Measurements from ENCODE around the gene SHISAL1.

The SHISAL1 gene

DNA sequence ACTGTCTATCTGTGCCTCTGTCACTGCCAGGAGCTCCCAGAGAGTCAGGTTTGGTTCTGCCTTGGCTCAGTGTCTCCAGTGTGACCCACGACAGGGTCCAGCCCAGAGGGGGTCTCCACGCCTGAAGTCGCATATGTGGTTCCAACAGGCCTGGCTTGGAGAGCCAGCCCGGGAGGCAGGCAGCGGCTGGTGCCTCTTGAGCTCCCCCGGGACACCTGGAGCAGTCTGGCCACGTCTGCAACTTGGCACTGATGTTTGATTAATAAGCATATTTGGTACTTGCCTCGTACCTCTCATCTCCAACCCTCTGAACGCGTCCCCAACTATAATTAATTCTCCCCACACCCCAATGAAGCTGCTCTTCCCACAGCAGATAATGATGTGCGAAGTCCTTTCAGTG lies 31.7 kb upstream of the SHISAL1 start:
- in situ Hi-C loops (cut with MboI; ENCODE audit: low sequenced_read_pairs): no loop called here

GRCh38 chr22:44342347-44342956 lies 29.7 kb upstream of the SHISAL1 start:
- in situ Hi-C loops (cut with MboI; ENCODE audit: low sequenced_read_pairs): no loop called here

DNA sequence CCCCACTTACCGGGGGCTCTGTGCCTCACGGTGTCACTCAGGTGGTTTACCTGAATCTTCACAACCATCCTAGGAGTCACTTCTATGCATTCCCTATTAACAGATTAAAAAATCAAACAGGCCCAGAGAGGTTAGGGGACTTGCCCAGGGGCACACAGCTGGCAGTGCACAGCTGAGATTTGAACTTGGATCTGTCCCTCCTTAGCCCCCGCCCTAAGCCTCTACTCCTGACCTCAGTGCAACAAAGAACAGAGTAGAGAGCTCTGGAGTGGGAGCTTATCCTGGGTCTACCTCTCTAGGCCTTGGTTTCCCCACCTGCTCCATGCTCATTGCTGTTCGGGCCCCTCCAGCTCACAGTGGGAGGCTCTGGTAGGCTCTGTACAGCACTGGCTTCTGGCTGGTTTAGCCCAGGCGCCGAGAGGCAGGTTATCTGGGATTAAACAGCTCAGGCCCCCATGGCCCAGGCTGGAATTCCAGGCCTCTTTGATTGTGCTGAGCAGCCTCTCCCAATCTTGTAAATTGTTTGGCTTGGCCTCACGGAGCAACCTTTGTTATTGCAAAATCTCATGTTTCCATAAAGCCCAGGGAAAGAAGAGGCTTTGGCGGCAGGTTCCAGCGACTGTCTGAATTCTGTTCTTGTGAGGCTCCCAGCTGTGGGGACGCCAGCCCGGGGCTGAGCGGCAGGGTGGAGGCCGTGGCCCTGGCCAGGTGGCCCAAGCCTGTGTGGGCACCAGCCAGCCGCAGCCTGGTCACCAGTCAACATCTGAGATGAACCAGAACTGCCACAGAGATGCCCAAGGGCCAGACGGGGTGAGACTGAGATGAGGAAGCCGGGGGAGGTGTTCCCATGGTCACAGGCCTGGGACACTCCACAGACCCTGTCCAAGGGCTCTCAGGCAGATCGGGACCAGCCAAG lies 28.9 kb upstream of the SHISAL1 start:
- in situ Hi-C loops (cut with MboI; ENCODE audit: low sequenced_read_pairs): no loop called here

DNA sequence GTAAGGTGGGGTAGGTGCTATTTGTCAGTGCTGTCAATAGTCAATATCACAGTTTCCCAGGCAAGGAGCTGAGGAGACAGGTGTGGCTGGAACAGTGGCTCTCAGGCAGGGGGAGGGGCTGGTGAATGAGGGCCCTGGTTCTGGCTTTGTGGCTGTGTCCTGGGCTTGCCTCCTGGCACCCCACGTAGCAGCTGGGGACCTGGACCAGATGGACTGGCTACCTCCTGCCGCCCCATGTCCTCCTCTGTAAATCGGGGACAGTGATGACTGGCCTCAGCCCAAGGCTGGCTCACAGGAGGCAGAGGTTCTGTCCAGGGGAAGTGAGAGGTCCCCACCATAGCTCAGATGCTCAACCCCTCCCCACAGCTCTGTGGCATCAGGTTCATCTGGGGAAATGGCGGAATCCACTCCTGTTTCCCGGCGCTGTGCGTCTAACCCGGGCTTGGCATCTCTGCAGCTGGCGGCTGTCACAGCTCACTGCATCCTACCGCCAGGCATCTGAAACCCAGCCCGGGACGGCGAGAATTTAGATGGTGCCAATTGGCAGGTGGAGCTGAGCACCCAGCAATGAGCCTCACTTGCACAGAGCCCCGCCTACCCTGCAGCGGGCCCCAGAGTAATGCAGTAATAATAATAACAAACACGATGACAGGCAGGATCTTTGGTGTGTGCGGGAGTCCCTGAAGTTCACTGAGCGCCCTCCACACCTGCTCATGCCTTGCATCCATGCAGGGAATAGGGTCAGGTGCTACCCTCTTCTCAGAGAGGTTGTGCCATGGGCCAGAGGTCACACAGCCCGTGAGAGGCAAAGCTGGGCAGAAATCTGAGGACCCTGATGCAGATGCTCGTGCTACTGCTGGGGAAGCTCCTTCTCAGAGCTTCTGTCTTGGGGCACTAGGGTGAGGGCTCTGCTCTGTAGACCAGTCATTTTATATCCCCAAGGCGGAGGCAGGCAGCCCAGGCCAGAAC lies 27.8 kb upstream of the SHISAL1 start:
- in situ Hi-C loops (cut with MboI; ENCODE audit: low sequenced_read_pairs): no loop called here

GRCh38 chr22:44338906-44339305 lies 26.2 kb upstream of the SHISAL1 start:
- in situ Hi-C loops (cut with MboI; ENCODE audit: low sequenced_read_pairs): no loop called here

DNA sequence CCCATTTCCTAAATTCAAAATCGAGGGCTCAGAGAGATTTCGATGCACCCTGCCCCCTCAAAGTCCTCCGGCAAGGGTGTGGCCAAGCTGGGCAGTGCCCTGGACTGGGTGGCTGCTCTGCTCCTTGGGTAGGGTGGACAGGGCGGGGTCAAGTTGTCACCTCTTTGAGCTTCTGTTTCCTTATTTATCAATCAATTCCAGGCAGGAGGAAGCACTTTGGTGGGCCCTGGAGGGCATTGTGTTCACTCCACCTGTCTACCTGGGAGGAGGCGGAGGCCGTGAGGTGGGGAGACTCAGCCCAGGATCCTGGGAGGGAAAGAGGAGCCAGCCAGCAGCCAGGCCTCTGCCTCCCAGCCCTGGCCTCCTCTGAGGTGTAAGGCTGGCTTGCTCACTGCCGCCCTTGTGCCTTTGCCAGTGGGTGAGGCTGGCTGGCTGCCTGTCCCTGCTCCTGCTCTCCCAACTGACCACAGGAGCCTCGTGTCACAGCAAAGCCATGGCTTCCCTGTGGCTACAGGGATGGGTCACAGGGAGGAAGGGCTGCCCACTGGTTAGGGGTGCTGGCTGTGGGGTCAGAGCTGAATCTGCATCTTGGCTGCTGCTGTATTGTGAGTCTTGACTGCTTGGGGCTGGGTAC lies 25.5 kb upstream of the SHISAL1 start:
- in situ Hi-C loops (cut with MboI; ENCODE audit: low sequenced_read_pairs): no loop called here

DNA sequence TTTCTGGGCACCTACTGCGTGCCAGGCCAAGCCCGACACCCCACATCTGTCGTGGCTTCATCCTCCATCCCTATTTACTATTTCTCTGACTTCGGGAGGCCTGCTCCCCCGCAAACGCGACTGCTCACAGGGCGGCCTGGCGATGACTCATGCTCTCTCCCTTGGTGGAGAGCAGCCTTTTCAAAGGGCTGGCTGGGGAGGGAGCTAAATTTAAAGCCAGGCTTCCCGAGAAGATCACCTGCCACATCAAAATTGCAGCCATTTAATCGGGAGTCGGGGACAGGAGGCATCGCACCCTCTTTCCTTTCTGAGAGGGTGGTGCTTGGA lies 24.9 kb upstream of the SHISAL1 start:
- in situ Hi-C loops (cut with MboI; ENCODE audit: low sequenced_read_pairs): no loop called here

DNA sequence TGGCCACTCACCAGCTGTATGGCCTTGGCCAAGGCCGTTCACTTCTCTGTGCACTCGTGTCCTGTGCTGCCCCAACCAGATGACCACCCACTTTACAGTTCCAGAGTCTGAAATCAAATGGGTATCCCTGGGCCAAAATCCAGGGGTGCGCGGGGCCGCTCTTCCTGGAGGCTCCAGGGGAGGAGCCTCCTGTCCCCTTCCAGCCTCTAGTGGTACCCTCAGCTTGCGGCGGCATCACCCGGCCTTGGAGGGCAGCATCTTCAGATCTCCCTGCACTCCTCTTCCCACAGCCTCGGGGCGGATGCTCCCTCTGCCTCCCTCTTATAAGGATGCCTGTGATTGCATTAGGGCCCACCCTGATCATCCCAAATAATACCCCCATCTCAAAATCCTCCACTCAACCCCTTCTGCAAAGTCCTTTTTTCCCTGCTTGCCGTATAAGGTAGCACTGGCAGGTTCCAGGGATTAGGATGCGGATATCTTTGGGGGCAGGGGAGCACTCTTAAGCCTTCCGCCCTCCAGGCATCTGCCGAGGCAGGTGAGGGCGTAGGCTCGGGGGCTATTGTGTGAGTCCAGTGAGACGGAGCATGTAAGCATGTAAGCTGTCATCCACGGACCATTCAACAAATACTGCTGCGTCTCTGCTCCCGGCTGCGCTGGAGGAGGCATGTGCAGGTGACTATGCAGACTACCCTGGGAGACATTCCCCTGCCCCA lies 24.4 kb upstream of the SHISAL1 start:
- in situ Hi-C loops (cut with MboI; ENCODE audit: low sequenced_read_pairs): no loop called here

DNA sequence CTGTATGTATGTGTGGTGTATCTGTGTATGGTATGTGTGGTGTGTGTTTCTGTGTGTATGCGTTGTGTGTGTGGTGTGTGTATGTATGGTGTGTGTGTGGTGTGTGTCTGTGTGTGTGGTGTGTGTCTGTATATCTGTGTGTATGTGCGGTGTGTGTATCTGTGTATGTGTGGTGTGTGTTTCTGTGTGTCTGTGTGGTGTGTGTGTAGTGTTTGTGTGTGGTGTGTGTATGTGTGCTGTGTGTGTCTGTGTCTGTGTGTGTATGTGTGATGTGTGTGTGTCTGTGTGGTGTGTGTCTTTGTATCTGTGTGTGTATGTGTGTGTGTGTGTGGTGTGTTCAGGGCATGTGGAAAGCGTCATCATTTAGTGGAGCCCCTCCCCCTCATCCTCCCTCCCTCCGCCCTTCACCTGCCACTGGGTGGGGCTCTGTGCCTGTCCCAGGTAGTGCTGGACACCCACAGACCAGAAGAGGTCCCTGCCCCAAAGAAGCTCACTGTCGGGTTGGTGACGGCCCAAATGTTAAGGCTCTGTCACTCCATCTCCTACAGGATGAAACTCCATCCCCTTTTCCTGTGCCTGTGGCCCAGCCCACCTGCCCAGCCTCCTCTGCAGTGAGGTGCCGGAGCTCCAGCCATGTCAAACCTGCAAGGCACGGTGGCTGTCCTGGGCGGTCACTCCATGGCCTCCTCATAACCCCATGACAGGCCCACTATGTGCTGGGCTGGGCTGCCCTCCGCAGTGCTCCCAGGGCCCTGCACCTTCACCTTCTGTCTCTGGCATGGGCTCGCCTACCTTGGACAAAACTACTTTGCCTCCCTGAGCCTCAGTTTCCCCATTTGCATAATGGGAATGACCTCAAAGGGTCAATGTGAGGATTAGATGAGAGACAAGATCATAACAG lies 23.4 kb upstream of the SHISAL1 start:
- in situ Hi-C loops (cut with MboI; ENCODE audit: low sequenced_read_pairs): no loop called here

DNA sequence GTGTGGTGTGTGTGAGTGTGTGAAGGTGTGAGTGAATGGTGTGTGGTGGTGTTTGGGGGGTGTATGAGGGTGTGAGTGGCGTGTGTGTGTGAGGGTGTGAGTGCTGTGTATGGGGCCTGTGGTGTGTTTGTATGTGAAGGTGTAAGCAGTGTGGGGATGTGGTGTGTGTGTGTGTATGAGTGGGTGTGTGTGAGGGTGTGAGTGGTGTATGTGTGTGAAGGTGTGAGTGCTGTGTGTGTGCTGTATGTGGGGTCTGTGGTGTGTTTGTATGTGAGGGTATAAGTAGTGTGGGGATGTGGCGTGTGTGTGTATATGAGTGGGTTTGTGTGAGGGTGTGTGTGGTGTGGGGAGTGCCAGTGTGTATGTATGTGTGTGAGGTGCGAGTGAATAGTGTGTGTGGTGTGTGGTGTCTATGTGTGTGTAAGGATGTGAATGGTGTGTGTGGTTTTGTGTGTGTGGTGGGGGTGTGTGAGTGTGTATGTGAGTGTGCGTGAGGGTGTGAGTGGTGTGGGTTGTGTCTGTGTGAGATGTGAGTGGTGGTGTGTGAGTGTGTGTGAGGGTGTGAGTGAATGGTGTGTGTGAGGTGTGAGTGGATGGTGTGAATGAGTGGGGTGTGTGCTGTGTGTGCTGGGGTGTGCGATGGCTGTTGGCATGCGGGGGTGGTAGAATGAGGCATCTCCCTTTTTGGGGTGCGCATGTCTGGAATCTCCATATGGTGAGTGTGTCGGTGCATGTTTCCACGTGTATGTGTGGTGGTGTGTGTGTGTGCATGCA lies 22.5 kb upstream of the SHISAL1 start:
- in situ Hi-C loops (cut with MboI; ENCODE audit: low sequenced_read_pairs): no loop called here

GRCh38 chr22:44333847-44334635 lies 21.3 kb upstream of the SHISAL1 start:
- in situ Hi-C loops (cut with MboI; ENCODE audit: low sequenced_read_pairs): no loop called here

- in situ Hi-C loops (cut with MboI; ENCODE audit: low sequenced_read_pairs): no loop called here
Observed at GRCh38 chr22:44332946-44333345, 20.2 kb upstream of the SHISAL1 start.

- in situ Hi-C loops (cut with MboI; ENCODE audit: low sequenced_read_pairs): no loop called here
Observed at GRCh38 chr22:44331881-44332714, 19.3 kb upstream of the SHISAL1 start.

DNA sequence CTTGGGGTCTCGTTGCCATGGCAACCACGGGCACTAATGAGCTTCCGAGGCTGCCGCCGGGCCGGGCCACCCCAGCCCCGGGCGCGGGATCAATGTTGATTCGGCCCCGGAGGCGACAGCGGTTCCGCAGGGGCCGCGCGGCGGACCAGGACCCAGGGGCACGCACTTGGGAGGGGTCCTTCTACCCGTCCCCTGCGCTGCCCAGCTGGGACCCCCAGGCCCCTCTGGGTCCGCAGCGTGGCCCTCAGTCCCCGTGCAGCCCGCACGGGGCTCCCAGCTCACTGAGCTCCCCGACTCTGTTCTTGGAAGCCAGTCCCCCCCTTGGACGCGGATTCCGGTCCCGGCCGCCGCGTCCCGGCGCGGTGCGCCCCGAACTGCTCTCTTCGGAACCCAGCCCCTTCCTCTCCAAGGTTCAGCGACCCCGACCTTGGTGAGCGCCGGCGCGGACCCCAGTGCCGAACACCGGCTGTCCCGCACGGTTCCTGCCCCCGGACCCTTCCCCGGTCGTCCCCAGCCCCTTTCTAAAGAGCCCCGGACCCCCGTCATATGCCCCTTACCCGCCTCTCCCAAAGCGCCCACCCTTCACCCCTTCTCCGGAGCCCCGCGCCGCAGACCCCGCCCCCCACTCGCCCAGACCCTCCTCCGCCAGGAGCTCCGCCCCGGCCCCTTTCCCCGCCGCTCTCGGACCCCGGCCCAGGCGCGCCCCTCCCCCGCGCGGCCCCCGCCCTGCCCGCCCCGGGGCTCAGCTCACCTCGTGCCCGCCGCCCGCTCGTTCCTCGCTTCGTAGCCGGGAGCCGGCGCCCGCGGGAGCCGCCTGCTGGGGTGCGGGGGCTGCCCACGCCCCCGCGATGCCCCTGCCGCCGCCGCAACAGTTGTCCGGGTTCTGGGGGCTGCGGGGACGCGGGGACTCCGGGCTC lies 18.3 kb upstream of the SHISAL1 start:
- in situ Hi-C loops (cut with MboI; ENCODE audit: low sequenced_read_pairs): no loop called here

- in situ Hi-C loops (cut with MboI; ENCODE audit: low sequenced_read_pairs): no loop called here
Observed at GRCh38 chr22:44330188-44330743, 17.5 kb upstream of the SHISAL1 start.

Measured in HL-60/S4 (cell line).